HG03342 (cell line): ENCODE data around the gene ARSK.

ENCODE experiments used
- ATAC-seq: cut with Tn5 transposase; IDR thresholded peaks from one replicate; pipeline ENCODE4 v1.9.1; 2021; ENCODE audit warnings: mild to moderate bottlenecking, moderate library complexity; ENCODE audit not compliant: unreplicated experiment

ARSK gene

DNA sequence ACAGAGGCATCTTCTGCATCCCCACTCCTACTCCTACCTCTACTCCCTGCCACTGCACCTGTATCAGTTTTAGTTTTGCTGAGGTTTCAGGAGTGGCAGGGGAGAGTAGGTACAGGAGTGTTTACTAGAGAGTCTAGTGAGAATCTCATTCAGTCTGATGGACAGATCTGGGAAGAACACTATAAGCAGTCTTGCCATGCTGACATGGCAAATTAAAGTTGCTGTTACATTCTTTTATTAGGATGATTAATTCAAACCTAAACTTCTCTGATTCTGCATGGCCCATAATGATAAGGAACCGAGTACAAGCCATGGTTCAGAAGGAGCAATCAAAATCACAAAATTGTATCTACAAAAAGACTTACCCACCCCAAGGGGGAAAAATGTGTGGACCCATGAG is 7.4 kb downstream of the ARSK start:
- no peak for ATAC-seq

GRCh38 chr5:95563367-95563766 is 8.5 kb downstream of the ARSK start:
- ATAC-seq, result no peak

DNA sequence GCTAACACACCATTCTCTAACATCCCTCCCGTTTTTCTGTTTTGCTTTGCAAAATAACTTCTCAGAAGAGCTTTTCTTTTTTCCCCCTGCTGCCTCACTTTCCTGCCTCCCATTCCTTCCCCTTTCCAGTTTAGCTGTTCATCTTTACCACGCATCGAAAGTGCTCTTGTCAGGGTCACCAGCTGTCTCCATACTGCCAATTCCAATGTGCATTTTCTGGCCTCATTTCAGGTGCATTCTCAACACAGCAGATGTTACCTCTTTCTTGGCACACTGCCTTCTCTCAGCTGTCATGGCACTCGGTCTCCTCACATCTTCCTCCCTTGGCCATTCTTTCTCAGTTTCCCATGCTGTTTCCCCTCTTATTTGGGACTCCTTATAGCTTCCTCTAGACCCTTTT is 9.5 kb downstream of the ARSK start:
- no peak for ATAC-seq

DNA sequence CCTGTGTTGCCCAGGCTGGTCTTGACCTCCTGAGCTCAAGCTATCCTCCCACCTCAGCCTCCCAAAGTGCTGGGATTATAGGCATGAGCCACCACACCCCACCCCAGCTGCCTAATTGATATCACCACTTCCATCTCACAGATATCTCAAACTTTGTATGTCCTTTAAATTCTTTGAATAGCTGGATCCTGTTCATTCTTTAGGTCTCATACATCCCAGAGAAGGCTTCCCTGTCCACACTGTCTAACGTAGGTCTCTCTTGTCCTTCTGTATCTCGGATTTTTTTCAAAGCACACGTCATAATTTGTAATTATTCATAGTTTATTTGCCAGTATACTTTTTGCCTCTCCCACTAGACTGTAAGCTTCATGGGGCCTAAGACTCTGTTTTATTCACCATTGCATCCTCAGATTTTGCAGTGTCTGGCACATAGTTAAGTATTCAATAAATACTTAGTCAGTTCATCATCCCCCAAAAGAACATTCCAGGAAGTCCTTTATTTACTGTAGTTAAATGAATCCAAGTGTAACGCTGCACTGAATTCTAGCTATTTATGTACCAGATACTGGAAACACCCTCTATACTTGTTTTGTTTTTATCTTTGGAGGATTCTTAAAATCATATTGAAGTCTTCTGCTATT is 10.5 kb downstream of the ARSK start:
- ATAC-seq, result no peak

DNA sequence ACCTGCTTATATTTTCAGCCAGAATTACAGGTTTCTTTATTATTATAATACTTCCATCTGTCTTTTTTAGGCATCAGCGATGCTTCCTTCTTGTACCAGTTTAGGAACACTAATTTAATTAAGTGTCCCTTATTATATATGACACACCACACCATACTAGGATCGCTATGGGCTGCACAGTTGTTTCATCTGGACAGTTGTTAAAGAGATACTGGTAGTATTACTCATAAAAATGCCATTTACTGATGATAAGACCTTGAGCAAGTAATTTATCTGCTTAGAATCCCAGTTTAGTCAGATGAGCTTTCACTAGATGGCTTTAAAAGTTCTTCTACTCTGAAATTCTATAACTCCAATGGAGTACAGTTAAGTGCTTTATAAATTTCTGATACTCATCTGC is 17.1 kb downstream of the ARSK start:
- ATAC-seq, result no peak

- ATAC-seq, result no peak
Observed at GRCh38 chr5:95581576-95581975, 26.7 kb downstream of the ARSK start.

GRCh38 chr5:95583992-95584391 is 29.1 kb downstream of the ARSK start:
- ATAC-seq, result no peak

GRCh38 chr5:95590880-95591279 is 36.0 kb downstream of the ARSK start:
- no peak for ATAC-seq

GRCh38 chr5:95591490-95591901 is 36.6 kb downstream of the ARSK start:
- peak; percentile 85 for ATAC-seq

GRCh38 chr5:95595289-95595931 is 40.5 kb downstream of the ARSK start:
- ATAC-seq, result no peak

DNA sequence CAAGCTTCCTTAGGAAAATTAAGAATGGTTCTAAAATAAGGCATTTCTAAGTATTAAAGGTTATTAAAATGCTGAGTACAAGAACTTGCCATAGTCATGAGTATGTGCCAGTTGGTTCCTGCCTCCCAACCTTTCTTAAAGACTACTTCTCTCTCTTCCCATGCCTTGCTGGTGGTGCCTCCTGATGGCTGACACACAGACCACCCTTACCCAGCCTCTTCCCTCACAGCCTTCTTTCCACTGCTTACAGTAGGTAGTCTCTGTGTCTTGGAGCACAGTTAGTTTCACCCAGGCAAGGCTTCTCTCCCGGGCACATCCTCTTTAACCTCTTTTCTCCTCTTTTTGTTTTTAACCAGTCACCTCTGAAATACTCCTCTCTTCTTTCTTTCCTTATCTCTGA is 44.4 kb downstream of the ARSK start:
- ATAC-seq, result no peak

GRCh38 chr5:95600557-95600956 is 45.7 kb downstream of the ARSK start:
- ATAC-seq, result no peak

- ATAC-seq, result no peak
Observed at GRCh38 chr5:95605786-95606185, 50.9 kb downstream of the ARSK start.

DNA sequence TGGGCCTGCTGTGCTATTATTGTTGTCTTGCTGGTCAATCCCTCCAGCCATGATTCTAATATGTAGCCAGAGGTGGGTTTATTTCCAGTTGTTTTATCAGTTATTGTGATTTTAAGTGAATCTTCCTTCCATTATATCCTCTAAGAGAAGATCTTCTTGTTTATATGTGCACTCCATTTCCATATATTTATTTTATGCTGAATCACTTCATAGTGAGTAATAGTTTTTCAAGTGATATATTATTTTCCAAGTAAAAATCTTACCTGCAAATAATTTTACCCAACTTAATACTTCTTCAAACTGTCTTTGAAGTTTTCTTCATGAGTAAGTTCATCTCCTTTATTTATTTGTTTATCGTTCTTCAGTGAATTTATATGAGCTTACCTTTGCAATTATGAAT is 51.5 kb downstream of the ARSK start:
- no peak for ATAC-seq

DNA sequence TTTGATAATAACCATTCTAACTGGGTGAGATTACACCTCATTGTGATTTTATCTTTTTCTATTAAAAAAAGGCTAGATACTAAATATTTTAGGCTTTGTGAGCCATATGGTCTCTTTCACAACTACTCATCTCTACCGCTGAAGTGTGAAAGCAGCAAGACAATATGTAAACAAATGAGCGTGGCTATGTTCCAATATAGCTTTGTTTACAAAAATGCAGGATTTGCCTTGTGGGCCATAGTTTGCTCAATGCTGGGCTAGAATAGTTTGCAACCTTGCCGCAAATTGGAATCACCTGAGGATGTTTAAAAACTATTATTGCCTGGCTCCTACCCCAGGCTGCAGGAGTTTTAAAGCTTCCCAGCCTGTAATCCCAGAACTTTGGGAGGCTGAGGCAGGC is 54.8 kb downstream of the ARSK start:
- ATAC-seq, result no peak

- ATAC-seq, result no peak
Observed at GRCh38 chr5:95610546-95610945, 55.6 kb downstream of the ARSK start.

GRCh38 chr5:95611396-95611795 is 56.5 kb downstream of the ARSK start:
- no peak for ATAC-seq

DNA sequence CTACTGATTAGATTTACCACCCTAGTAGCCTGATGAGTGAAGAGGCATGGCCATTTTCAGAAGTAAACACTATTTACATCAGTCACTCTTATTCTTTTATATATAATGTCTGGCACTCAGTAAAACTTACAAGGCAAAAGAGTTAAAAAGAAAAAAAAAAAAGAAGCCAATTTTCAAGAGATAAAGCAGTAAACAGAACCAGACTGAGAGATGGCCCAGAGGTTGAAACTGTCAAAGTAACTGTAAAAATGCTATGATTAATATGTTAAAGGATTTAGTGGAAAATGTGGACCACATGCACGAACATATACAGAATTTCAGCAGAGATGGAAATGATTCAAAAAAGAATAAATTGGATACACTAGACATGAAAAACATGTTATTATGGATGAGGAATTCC is 58.6 kb downstream of the ARSK start:
- no peak for ATAC-seq

GRCh38 chr5:95615164-95615467 is 60.2 kb downstream of the ARSK start:
- ATAC-seq, result peak; percentile 42

DNA sequence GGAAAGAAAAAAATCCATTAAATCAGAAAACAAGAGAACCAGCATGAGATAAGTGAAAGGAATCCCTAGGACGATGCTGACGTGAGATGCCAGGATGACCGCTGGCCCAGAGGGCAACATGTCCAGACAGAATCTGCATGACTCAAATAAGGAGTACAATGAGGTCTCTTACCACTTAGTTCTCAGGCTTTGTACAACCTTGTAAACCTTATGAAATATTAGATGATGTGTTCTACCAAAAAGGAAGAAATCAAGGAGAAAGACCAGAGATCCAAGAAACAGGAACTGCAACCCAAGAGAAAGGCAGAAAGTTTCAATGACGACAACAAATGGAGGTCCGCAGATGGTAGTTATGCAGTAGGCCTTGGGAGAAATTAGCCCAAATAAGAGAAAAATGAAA is 62.2 kb downstream of the ARSK start:
- ATAC-seq, result no peak

DNA sequence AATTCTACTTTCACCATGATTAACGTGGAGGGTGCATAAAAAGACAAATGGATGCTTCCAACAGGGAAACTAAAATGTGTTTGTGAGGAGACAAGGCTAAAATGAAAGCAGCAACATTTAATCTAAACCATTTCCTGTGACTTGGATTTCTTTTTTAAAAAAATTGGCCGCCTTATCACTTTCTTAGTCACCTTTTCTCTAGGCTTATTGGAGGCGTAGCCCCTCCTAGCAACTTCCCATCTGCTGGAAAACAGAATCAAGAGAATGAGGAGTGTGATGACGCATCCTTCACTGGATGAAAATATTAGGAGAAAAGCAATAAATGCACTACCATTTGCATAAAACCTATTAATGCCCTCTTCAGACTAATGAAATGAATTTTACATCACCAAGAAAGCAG is 64.2 kb downstream of the ARSK start:
- ATAC-seq, result no peak

- ATAC-seq, result no peak
Observed at GRCh38 chr5:95619514-95620029, 64.7 kb downstream of the ARSK start.
